Panc1 (cell line): Measurements from ENCODE around the gene GRID1. TPM values are rescaled to one million over a fixed set of nuclear protein-coding genes. Genes with fewer than 3 reads are reported as not detected.

Experiments
- ATAC-seq: fragments of 200-7000 bp; cut with Tn5 transposase; 2 replicates; pipeline ENCODE4 v1.9.1; 2020; ENCODE audit warnings: mild to moderate bottlenecking, moderate library complexity
- BruUV-seq: library from RNA; stranded (reverse); fragments of 400-500 nt; replicated peaks from 2 replicates; lab custom pipeline; 2021; lab: Mats Ljungman, UMichigan
- CTCF ChIA-PET: fragments of 300-600 bp; sonication (Branson Sonifier 250); formaldehyde crosslinking; loops from one replicate; lab custom pipeline; 2022; ENCODE audit warnings: antibody characterized with exemption; lab: Charles Lee
- POLR2A ChIA-PET: fragments of 300-600 bp; sonication (Branson Sonifier 250); formaldehyde crosslinking; loops from one replicate; lab custom pipeline; 2022; ENCODE audit warnings: antibody characterized with exemption; lab: Charles Lee
- DNase-seq: peaks from one replicate; pipeline ENCODE4 v3.0.0-alpha.2; 2010; ENCODE audit warnings: low read depth, low spot score
- H3K27ac ChIP-seq: 2 replicates; pipeline ENCODE4 v1.5.1; 2011; ENCODE audit warnings: mild to moderate bottlenecking, low read length, inconsistent platforms
- H3K27me3 ChIP-seq: fragments of 200-500 bp; sonication (Bioruptor generic); 2 replicates; pipeline ENCODE4 v1.6.0; 2014; ENCODE audit warnings: low read length, inconsistent platforms; ENCODE audit not compliant: control insufficient read depth, insufficient read depth
- H3K36me3 ChIP-seq: fragments of 200-500 bp; sonication (Bioruptor generic); 2 replicates; pipeline ENCODE4 v1.5.1; 2014; ENCODE audit warnings: inconsistent platforms, mild to moderate bottlenecking, low read length, moderate library complexity; ENCODE audit not compliant: control insufficient read depth, insufficient read depth
- H3K4me1 ChIP-seq: 2 replicates; pipeline ENCODE4 v1.5.1; 2011; ENCODE audit warnings: inconsistent platforms, mild to moderate bottlenecking, low read length, moderate library complexity; ENCODE audit not compliant: control insufficient read depth, insufficient read depth
- H3K4me3 ChIP-seq, 2 experiments: 2 replicates each; pipeline ENCODE4 v1.5.1; 2011 to 2012; ENCODE audit warnings: low read depth in 2 of 2, low read length in 2 of 2, mild to moderate bottlenecking in 2 of 2, inconsistent platforms in 1 of 2, moderate library complexity in 1 of 2
- H3K9me3 ChIP-seq: fragments of 200-500 bp; sonication (Bioruptor generic); 2 replicates; pipeline ENCODE4 v1.5.1; 2014; ENCODE audit warnings: low read depth, mild to moderate bottlenecking, inconsistent platforms, low read length, moderate library complexity; ENCODE audit not compliant: control insufficient read depth, insufficient read depth
- POLR2AphosphoS5 ChIP-seq: IDR thresholded peaks from 2 replicates; pipeline ENCODE4 v1.6.1; 2012; ENCODE audit warnings: mild to moderate bottlenecking, low read depth, low read length, moderate library complexity
- SIN3A ChIP-seq: IDR thresholded peaks from 2 replicates; pipeline ENCODE4 v1.6.1; 2012; ENCODE audit warnings: low read depth, mild to moderate bottlenecking, low read length, moderate library complexity, borderline replicate concordance; ENCODE audit not compliant: insufficient read depth
- TCF7L2 ChIP-seq: IDR thresholded peaks from 2 replicates; pipeline ENCODE4 v1.6.1; 2011; ENCODE audit warnings: mild to moderate bottlenecking, low read depth, low read length, inconsistent platforms
- in situ Hi-C: cut with HindIII; loops from 2 replicates; pipeline ENCODE4 v1.10.0; 2016; ENCODE audit warnings: low sequenced_read_pairs, low pct_unique_long_range_greater_than_20kb
- intact Hi-C: fragments of 100-400 bp; cut with micrococcal nuclease; formaldehyde crosslinking; loops from one replicate; pipeline ENCODE4 v1.10.0; 2022; ENCODE audit not compliant: unreplicated experiment
- total RNA-seq: library from RNA; stranded (reverse); gene quantifications from one replicate; pipeline ENCODE4 v1.2.1, GENCODE V29; 2021; ENCODE audit not compliant: unreplicated experiment
- TF ChIP-seq, protein P1 (sequence below): fragments of 450-650 bp; IDR thresholded peaks from 2 replicates; pipeline ENCODE4 v1.5.1; 2017; ENCODE audit warnings: mild to moderate bottlenecking
- TF ChIP-seq, protein P2 (sequence below), 2 experiments: IDR thresholded peaks; 2 replicates each; pipeline ENCODE4 v1.6.1; 2011 to 2012; ENCODE audit warnings: low read depth in 2 of 2, control low read depth in 1 of 2, low read length in 1 of 2, mild to moderate bottlenecking in 1 of 2, moderate library complexity in 1 of 2; ENCODE audit not compliant: insufficient read depth in 1 of 2

Gene GRID1
- total RNA-seq, 1 experiment from 2014 or later, result 2.3 TPM

- no peak for DNase-seq
- intact Hi-C loops, result no loop called here
- in situ Hi-C loops, result no loop called here
- no peaks in the 10 kb centered on the region for H3K27me3 ChIP-seq
- ATAC-seq, result no peak
- H3K9me3 ChIP-seq, result no peaks in the 10 kb centered on the region
- ChIA-PET CTCF (no interaction called here), POLR2A (no interaction called here)
- H3K4me1 ChIP-seq, result no peaks in the 10 kb centered on the region
- BruUV-seq, result no TSS peak
- no peak overlapping the region for H3K4me3 ChIP-seq
- H3K27ac ChIP-seq, result no peak overlapping the region
- H3K36me3 ChIP-seq, result no peaks in the 10 kb centered on the region
- TF ChIP-seq, protein P1, sequence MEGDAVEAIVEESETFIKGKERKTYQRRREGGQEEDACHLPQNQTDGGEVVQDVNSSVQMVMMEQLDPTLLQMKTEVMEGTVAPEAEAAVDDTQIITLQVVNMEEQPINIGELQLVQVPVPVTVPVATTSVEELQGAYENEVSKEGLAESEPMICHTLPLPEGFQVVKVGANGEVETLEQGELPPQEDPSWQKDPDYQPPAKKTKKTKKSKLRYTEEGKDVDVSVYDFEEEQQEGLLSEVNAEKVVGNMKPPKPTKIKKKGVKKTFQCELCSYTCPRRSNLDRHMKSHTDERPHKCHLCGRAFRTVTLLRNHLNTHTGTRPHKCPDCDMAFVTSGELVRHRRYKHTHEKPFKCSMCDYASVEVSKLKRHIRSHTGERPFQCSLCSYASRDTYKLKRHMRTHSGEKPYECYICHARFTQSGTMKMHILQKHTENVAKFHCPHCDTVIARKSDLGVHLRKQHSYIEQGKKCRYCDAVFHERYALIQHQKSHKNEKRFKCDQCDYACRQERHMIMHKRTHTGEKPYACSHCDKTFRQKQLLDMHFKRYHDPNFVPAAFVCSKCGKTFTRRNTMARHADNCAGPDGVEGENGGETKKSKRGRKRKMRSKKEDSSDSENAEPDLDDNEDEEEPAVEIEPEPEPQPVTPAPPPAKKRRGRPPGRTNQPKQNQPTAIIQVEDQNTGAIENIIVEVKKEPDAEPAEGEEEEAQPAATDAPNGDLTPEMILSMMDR, result no peak
- TF ChIP-seq, protein P2, sequence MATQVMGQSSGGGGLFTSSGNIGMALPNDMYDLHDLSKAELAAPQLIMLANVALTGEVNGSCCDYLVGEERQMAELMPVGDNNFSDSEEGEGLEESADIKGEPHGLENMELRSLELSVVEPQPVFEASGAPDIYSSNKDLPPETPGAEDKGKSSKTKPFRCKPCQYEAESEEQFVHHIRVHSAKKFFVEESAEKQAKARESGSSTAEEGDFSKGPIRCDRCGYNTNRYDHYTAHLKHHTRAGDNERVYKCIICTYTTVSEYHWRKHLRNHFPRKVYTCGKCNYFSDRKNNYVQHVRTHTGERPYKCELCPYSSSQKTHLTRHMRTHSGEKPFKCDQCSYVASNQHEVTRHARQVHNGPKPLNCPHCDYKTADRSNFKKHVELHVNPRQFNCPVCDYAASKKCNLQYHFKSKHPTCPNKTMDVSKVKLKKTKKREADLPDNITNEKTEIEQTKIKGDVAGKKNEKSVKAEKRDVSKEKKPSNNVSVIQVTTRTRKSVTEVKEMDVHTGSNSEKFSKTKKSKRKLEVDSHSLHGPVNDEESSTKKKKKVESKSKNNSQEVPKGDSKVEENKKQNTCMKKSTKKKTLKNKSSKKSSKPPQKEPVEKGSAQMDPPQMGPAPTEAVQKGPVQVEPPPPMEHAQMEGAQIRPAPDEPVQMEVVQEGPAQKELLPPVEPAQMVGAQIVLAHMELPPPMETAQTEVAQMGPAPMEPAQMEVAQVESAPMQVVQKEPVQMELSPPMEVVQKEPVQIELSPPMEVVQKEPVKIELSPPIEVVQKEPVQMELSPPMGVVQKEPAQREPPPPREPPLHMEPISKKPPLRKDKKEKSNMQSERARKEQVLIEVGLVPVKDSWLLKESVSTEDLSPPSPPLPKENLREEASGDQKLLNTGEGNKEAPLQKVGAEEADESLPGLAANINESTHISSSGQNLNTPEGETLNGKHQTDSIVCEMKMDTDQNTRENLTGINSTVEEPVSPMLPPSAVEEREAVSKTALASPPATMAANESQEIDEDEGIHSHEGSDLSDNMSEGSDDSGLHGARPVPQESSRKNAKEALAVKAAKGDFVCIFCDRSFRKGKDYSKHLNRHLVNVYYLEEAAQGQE (IDR thresholded peaks at IDR 0.05; ENCODE audit: insufficient read depth in 1 of 2, low read depth in 2 of 2, low read length in 1 of 2), result no peak
- TF ChIP-seq POLR2AphosphoS5 (no peak), TCF7L2 (no peak), SIN3A (no peak)
Observed at GRCh38 chr10:86037096-86037495, 329.5 kb downstream of the GRID1 start.

- no TSS peak for BruUV-seq
Observed at GRCh38 chr10:86036544-86036831, 330.1 kb downstream of the GRID1 start.

More at GRCh38 chr10:86036544-86036831, 330.1 kb downstream of the GRID1 start:
- no peak for TF ChIP-seq TCF7L2
- TF ChIP-seq SIN3A, result no peak
- TF ChIP-seq, protein P2 (IDR thresholded peaks at IDR 0.05; ENCODE audit: insufficient read depth in 1 of 2, low read depth in 2 of 2, low read length in 1 of 2), result no peak
- TF ChIP-seq, protein P1, result no peak
- TF ChIP-seq POLR2AphosphoS5, result no peak
- no peak for ATAC-seq
- Histone ChIP-seq H3K4me3 (no peak overlapping the region), H3K27me3 (no peaks in the 10 kb centered on the region), H3K36me3 (no peaks in the 10 kb centered on the region), H3K4me1 (no peaks in the 10 kb centered on the region), H3K9me3 (no peaks in the 10 kb centered on the region), H3K27ac (no peak overlapping the region)
- ChIA-PET POLR2A (no interaction called here), CTCF (no interaction called here)
- intact Hi-C loops, result no loop called here
- no peak for DNase-seq
- in situ Hi-C loops, result no loop called here
